Raji (cell line): ENCODE results near the gene HYAL2.

ENCODE experiments used
- POLR2A ChIP-seq: IDR thresholded peaks from 2 replicates; pipeline ENCODE4 v1.6.1; 2011; ENCODE audit warnings: low read depth, low read length, control low read depth; ENCODE audit not compliant: insufficient read depth

HYAL2 gene

GRCh38 chr3:50322386-50323091 is at the start of gene HYAL2:
Gene HYAL2 (minus strand): TSS chr3:50322745. CDS start chr3:50320489, 2,256 bp downstream.
- no peak for TF ChIP-seq POLR2A

GRCh38 chr3:50371133-50371685 is 48.7 kb upstream of the HYAL2 start:
- no peak for TF ChIP-seq POLR2A

- TF ChIP-seq POLR2A = no peak
Observed at GRCh38 chr3:50370594-50370993, 48.0 kb upstream of the HYAL2 start.

- TF ChIP-seq POLR2A = no peak
Observed at GRCh38 chr3:50369012-50369670, 46.6 kb upstream of the HYAL2 start.

GRCh38 chr3:50365842-50366220 is 43.3 kb upstream of the HYAL2 start:
- TF ChIP-seq POLR2A = no peak

GRCh38 chr3:50365080-50365841 is 42.7 kb upstream of the HYAL2 start:
- TF ChIP-seq POLR2A = no peak

- no peak for TF ChIP-seq POLR2A
Observed at GRCh38 chr3:50364573-50365079, 42.1 kb upstream of the HYAL2 start.

- TF ChIP-seq POLR2A = no peak
Observed at GRCh38 chr3:50359760-50360110, 37.2 kb upstream of the HYAL2 start.

GRCh38 chr3:50358911-50359759 is 36.6 kb upstream of the HYAL2 start, which contains the start of gene TMEM115:
Gene TMEM115 (minus strand): TSS chr3:50359521. CDS start chr3:50359063, 458 bp downstream.
- TF ChIP-seq POLR2A = peak; percentile 84

GRCh38 chr3:50358355-50358910 is 35.9 kb upstream of the HYAL2 start:
- no peak for TF ChIP-seq POLR2A

GRCh38 chr3:50357481-50357880 is 34.9 kb upstream of the HYAL2 start:
- no peak for TF ChIP-seq POLR2A

- no peak for TF ChIP-seq POLR2A
Observed at GRCh38 chr3:50356553-50356952, 34.0 kb upstream of the HYAL2 start.

GRCh38 chr3:50355829-50356552 is 33.4 kb upstream of the HYAL2 start:
- TF ChIP-seq POLR2A = no peak
